Neural cell (in vitro differentiated cells): ENCODE data around the gene GPR42. TPM values are rescaled to one million over a fixed set of nuclear protein-coding genes. Genes with fewer than 3 reads are reported as not detected.

ENCODE experiments used
- H2AFZ ChIP-seq: fragments of 200-600, 300-800 bp; sonication (generic), shearing (Covaris generic); 2 replicates; pipeline ENCODE4 v1.6.0; 2014; ENCODE audit warnings: low read depth, mild to moderate bottlenecking, antibody characterized with exemption, low read length, moderate library complexity
- H3F3A ChIP-seq: fragments of 200-600 bp; shearing (Covaris generic); 2 replicates; pipeline ENCODE4 v1.6.1; 2016; ENCODE audit warnings: mild to moderate bottlenecking, moderate library complexity, mixed read lengths, antibody characterized with exemption, low read length; ENCODE audit not compliant: insufficient read depth, poor library complexity, severe bottlenecking
- H3K27ac ChIP-seq: fragments of 200-600, 300-800 bp; sonication (generic), shearing (Covaris generic); 2 replicates; pipeline ENCODE4 v1.5.1; 2014; ENCODE audit warnings: mild to moderate bottlenecking, low read length, moderate library complexity
- H3K27me3 ChIP-seq: fragments of 300-800, 200-600 bp; sonication (generic), shearing (Covaris generic); 2 replicates; pipeline ENCODE4 v1.6.0; 2014; ENCODE audit warnings: mild to moderate bottlenecking, low read depth, low read length, moderate library complexity; ENCODE audit not compliant: insufficient read depth
- H3K36me3 ChIP-seq: fragments of 300-800, 200-600 bp; sonication (generic), shearing (Covaris generic); 2 replicates; pipeline ENCODE4 v1.5.1; 2014; ENCODE audit warnings: mild to moderate bottlenecking, antibody characterized with exemption, low read length, moderate library complexity; ENCODE audit not compliant: insufficient read depth
- H3K4me2 ChIP-seq: fragments of 300-800, 200-600 bp; sonication (generic), shearing (Covaris generic); 2 replicates; pipeline ENCODE4 v1.6.0; 2014; ENCODE audit warnings: mild to moderate bottlenecking, low read length
- H3K4me3 ChIP-seq: fragments of 300-800, 200-600 bp; sonication (generic), shearing (Covaris generic); 2 replicates; pipeline ENCODE4 v1.5.1; 2014; ENCODE audit warnings: mild to moderate bottlenecking, low read length, moderate library complexity
- H3K79me2 ChIP-seq: fragments of 200-600 bp; shearing (Covaris generic); replicated peaks from 2 replicates; pipeline ENCODE4 v1.6.0; 2014; ENCODE audit warnings: mild to moderate bottlenecking, low read length, moderate library complexity; ENCODE audit not compliant: insufficient read depth
- H3K9ac ChIP-seq: fragments of 300-800, 200-600 bp; sonication (generic), shearing (Covaris generic); 2 replicates; pipeline ENCODE4 v1.6.1; 2016; ENCODE audit warnings: mild to moderate bottlenecking, low read length, mixed read lengths
- H3K9me2 ChIP-seq: fragments of 200-600 bp; shearing (Covaris generic); 2 replicates; pipeline ENCODE4 v1.6.1; 2016; ENCODE audit warnings: mild to moderate bottlenecking, low read length, mixed read lengths; ENCODE audit not compliant: insufficient read depth
- H3K9me3 ChIP-seq: fragments of 200-600, 300-800 bp; sonication (generic), shearing (Covaris generic); 2 replicates; pipeline ENCODE4 v1.6.1; 2016; ENCODE audit warnings: mild to moderate bottlenecking, mixed run types, low read length, moderate library complexity, mixed read lengths
- H4K20me1 ChIP-seq: fragments of 200-600 bp; shearing (Covaris generic); 2 replicates; pipeline ENCODE4 v1.6.1; 2016; ENCODE audit warnings: mild to moderate bottlenecking, mixed run types; ENCODE audit not compliant: insufficient read depth
- CTCF ChIP-seq: fragments of 450-650 bp; IDR thresholded peaks from 2 replicates; pipeline ENCODE4 v1.5.1; 2014; ENCODE audit warnings: antibody characterized with exemption, mild to moderate bottlenecking, moderate library complexity; ENCODE audit not compliant: poor library complexity, severe bottlenecking
- EP300 ChIP-seq: fragments of 450-650 bp; conservative IDR thresholded peaks from 2 replicates; pipeline ENCODE4 v1.6.1; 2014; ENCODE audit warnings: antibody characterized with exemption, mild to moderate bottlenecking, moderate library complexity; ENCODE audit not compliant: poor library complexity, severe bottlenecking
- EZH2 ChIP-seq: fragments of 200-600, 300-800 bp; shearing (Covaris generic), sonication (generic); IDR thresholded peaks from 2 replicates; pipeline ENCODE4 v1.6.1; 2014; ENCODE audit warnings: antibody characterized with exemption, low read length, borderline replicate concordance, mild to moderate bottlenecking; ENCODE audit not compliant: insufficient read depth, poor library complexity, severe bottlenecking
- MXI1 ChIP-seq: fragments of 450-650 bp; conservative IDR thresholded peaks from 2 replicates; pipeline ENCODE4 v1.6.1; 2014; ENCODE audit warnings: antibody characterized with exemption, mild to moderate bottlenecking; ENCODE audit not compliant: poor library complexity, severe bottlenecking
- POLR2AphosphoS5 ChIP-seq: IDR thresholded peaks from 2 replicates; pipeline ENCODE4 v1.6.1; 2012
- RAD21 ChIP-seq: fragments of 450-650 bp; conservative IDR thresholded peaks from 2 replicates; pipeline ENCODE4 v1.6.1; 2014; ENCODE audit warnings: antibody characterized with exemption, mild to moderate bottlenecking, moderate library complexity
- SMC3 ChIP-seq: fragments of 450-650 bp; conservative IDR thresholded peaks from 2 replicates; pipeline ENCODE4 v1.6.1; 2014; ENCODE audit warnings: antibody characterized with exemption, mild to moderate bottlenecking, moderate library complexity; ENCODE audit not compliant: poor library complexity
- TAF1 ChIP-seq: IDR thresholded peaks from 2 replicates; pipeline ENCODE4 v1.6.1; 2012; ENCODE audit warnings: low read depth
- polyA plus RNA-seq: library from polyadenylated mRNA; depleted of rRNA; stranded (reverse); fragments of >200 nt; gene quantifications from 2 replicates; pipeline ENCODE4 v1.2.3, GENCODE V29; 2014
- TF ChIP-seq, protein P1 (sequence below): IDR thresholded peaks from 2 replicates; pipeline ENCODE4 v1.6.1; 2012; ENCODE audit warnings: borderline replicate concordance

Gene GPR42
- polyA plus RNA-seq, 1 donor from 2014 or later: not detected

GRCh38 chr19:35407619-35408018, 36.8 kb downstream of the GPR42 start:
- no peaks in the 10 kb centered on the region for H3K9me3 ChIP-seq
- H3K79me2 ChIP-seq: no peaks in the 10 kb centered on the region
- no peak overlapping the region for H3K9ac ChIP-seq
- no peak overlapping the region for H3K27ac ChIP-seq
- H3F3A ChIP-seq: no peaks in the 10 kb centered on the region
- no peaks in the 10 kb centered on the region for H3K9me2 ChIP-seq
- H3K4me2 ChIP-seq: no peak overlapping the region
- no peaks in the 10 kb centered on the region for H3K27me3 ChIP-seq
- no peaks in the 10 kb centered on the region for H4K20me1 ChIP-seq
- no peaks in the 10 kb centered on the region for H3K36me3 ChIP-seq
- no peak overlapping the region for H3K4me3 ChIP-seq
- H2AFZ ChIP-seq: no peak overlapping the region
- no peak for TF ChIP-seq CTCF
- TF ChIP-seq RAD21: no peak
- no peak for TF ChIP-seq EZH2
- no peak for TF ChIP-seq POLR2AphosphoS5
- TF ChIP-seq TAF1: no peak
- no peak for TF ChIP-seq MXI1
- no peak for TF ChIP-seq EP300
- TF ChIP-seq, protein P1, sequence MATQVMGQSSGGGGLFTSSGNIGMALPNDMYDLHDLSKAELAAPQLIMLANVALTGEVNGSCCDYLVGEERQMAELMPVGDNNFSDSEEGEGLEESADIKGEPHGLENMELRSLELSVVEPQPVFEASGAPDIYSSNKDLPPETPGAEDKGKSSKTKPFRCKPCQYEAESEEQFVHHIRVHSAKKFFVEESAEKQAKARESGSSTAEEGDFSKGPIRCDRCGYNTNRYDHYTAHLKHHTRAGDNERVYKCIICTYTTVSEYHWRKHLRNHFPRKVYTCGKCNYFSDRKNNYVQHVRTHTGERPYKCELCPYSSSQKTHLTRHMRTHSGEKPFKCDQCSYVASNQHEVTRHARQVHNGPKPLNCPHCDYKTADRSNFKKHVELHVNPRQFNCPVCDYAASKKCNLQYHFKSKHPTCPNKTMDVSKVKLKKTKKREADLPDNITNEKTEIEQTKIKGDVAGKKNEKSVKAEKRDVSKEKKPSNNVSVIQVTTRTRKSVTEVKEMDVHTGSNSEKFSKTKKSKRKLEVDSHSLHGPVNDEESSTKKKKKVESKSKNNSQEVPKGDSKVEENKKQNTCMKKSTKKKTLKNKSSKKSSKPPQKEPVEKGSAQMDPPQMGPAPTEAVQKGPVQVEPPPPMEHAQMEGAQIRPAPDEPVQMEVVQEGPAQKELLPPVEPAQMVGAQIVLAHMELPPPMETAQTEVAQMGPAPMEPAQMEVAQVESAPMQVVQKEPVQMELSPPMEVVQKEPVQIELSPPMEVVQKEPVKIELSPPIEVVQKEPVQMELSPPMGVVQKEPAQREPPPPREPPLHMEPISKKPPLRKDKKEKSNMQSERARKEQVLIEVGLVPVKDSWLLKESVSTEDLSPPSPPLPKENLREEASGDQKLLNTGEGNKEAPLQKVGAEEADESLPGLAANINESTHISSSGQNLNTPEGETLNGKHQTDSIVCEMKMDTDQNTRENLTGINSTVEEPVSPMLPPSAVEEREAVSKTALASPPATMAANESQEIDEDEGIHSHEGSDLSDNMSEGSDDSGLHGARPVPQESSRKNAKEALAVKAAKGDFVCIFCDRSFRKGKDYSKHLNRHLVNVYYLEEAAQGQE: no peak
- TF ChIP-seq SMC3: no peak

GRCh38 chr19:35408284-35409171, 37.7 kb downstream of the GPR42 start:
- TF ChIP-seq, protein P1: no peak
- TF ChIP-seq SMC3: no peak
- no peak for TF ChIP-seq MXI1
- no peak for TF ChIP-seq RAD21
- TF ChIP-seq TAF1: no peak
- TF ChIP-seq EP300: no peak
- no peak for TF ChIP-seq POLR2AphosphoS5
- no peak for TF ChIP-seq CTCF
- no peak for TF ChIP-seq EZH2
- no peaks in the 10 kb centered on the region for H3K79me2 ChIP-seq
- no peaks in the 10 kb centered on the region for H3K9me2 ChIP-seq
- no peak overlapping the region for H3K9ac ChIP-seq
- H3K36me3 ChIP-seq: no peaks in the 10 kb centered on the region
- no peak overlapping the region for H3K4me3 ChIP-seq
- H4K20me1 ChIP-seq: no peaks in the 10 kb centered on the region
- H3K9me3 ChIP-seq: no peaks in the 10 kb centered on the region
- H2AFZ ChIP-seq: no peak overlapping the region
- no peak overlapping the region for H3K27ac ChIP-seq
- no peaks in the 10 kb centered on the region for H3F3A ChIP-seq
- H3K4me2 ChIP-seq: no peak overlapping the region
- no peaks in the 10 kb centered on the region for H3K27me3 ChIP-seq
